Measurements from ENCODE around the gene MPHOSPH6.
"Not testable (repeated sequence)": the region's sequence is repeated elsewhere in the genome, so short reads cannot be mapped to it uniquely, and the experiment has no call there.

MPHOSPH6 gene, protein sequence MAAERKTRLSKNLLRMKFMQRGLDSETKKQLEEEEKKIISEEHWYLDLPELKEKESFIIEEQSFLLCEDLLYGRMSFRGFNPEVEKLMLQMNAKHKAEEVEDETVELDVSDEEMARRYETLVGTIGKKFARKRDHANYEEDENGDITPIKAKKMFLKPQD

DNA sequence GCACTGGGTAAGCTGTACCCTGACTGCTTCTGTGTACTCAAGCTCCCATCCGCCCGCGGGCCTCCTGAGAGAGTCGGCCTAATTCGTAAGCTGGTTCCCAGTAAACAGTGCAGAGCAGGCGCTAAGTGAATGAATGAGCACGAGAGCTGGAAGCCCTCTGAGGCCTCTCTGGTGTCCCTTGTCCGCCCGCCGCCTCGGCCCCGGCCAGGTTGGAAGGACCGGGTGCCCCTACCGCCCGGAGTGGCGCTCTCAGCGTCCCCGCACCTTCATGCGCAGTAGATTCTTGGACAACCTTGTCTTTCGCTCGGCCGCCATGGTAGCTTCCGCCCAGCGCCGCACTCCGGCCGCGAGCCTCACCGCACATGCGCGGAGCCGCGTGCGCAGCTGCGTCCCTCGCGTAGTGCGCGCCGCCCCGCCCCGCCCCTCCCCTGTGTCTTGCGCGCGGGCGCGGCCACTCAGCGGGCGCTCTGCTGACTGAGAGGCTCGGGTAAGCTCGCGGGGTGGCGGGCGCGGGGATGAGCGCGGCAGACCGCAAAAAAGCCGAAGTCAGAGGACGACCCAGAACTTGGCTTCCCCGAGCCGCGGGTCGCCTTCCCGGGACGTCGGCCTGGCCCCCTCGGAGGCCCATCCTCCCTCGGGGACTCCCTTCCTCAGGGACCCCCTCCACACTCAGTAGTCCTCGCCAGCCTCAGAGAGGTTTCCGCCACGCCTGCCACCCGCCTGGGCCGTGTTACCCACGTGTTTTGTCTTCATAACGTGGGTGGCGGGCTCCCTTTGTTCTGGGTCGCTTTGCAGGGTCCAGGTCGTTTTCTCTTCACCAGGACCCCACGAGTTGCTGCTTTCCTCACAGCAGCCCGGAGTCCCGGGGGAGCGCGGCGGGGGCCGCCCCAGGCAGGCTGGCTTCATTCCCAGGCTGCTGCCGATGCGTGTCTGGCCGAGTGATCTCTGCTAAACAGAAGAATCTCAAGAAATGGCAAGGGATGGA lies at the start of gene MPHOSPH6:
Gene MPHOSPH6, minus strand, starts transcription at position 364 of the 985 bp plus-strand sequence. Its CDS starts 49 bp downstream, at position 315.
- DNase-seq = peak; percentile 92

DNA sequence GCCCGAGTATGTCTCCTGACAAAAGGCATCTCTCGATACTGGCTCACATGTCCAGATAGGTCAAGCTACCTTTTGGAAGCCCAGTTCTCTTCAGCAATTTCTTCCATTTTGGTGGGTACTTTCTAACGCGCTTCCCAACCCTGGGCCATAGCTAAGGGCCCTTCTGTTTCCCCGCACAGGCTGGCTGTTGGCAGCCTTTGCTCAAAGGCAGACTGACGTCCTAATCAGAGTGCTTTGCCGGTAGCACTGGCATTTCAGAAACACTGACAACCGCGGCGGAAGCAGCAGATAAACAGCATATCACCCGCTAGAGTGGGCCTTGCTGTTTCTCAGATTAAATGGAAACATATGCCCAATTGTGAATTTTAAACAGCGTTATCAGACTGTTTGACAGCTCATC lies 49.3 kb upstream of the MPHOSPH6 start:
- no peak for DNase-seq

DNA sequence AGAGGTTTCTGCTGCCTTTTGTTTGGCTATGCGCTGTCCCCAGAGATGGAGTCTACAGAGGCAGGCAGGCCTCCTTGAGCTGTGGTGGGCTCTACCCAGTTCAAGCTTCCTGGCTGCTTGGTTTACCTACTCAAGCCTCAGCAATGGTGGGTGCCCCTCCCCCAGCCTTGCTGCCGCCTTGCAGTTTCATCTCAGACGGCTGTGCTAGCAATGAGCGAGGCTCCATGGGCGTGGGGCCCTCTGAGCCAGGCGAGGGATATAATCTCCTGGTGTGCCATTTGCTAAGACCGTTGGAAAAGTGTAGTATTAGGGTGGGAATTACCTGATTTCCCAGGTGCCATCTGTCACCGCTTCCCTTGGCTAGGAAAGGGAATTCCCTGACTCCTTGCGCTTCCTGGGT lies 39.3 kb upstream of the MPHOSPH6 start:
- DNase-seq = not testable (repeated sequence)

DNA sequence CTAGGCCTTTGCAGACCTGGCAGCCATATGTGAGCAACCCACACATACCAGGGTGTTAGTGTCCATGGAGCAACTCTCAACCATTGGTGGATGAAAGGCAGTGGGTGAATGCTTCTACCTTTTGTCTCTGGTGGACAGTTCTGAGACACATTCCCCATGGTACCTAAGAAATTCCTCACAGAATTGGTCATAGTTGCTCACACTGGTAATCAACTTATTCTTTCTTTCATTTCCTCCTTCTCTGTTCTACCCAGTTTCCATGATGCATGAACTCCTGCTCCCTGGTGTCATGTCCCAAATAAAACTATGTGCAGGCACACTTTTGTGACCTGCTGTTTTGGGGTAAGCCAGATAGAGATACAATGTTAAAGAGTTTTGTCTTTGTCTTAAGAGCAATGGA lies 33.2 kb upstream of the MPHOSPH6 start:
- no peak for DNase-seq

DNA sequence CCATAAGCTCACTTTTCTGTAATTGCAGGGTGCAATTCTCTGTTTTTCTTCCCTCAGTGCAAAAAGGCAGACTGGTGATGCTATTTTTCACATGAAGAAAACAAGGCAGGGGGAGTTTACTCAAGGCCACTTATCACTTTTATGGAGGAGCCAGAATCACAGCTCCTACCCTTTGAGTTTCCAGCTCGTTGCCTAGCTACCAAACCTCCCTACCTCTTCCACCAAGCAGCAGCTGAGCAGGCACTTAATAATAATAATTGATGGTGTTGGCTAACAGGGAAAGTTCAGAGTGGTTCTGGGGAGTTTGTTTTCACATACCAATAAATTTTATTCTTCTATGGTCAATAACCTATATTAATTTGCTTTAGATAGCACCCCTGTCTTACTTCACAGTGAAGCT lies 31.9 kb upstream of the MPHOSPH6 start:
- DNase-seq = no peak

DNA sequence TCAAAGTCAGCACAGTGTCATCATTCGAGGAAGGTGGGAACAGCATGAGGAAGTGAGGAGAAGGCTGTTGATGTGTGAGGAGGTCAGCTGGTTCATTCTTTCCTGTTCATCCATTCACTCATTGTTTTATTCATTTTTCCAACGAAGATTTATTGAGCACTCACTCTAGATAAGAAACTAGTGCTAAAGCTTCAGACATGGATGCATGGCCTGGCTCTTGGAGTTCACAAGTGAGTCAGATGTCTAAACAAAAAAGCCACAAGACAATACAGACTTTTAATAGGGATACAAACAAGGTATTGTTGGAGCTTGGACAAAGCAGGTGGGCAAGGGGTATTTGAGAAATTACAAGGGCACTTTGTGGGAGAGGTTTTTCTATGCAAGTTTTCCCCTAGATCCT lies 31.3 kb upstream of the MPHOSPH6 start:
- no peak for DNase-seq

DNA sequence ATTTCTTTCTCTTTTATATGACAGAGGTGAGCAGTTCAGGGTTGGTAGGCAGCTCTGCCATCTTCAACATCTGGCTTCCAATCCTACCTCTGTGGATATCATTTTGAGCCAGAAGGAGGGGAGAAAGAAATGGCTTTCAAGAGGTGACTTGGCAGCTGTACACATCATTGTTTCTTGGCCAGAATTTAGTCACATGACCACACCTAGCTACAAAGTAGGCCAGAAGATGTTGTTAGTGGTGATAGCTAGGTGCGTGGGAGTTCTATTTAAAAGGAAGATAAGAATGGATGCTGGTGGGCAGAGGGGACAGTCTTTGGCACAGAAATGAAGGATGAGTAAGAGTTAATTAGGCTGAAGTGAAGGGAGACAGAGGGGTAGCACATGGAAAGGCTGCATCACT lies 29.2 kb upstream of the MPHOSPH6 start:
- DNase-seq = no peak

DNA sequence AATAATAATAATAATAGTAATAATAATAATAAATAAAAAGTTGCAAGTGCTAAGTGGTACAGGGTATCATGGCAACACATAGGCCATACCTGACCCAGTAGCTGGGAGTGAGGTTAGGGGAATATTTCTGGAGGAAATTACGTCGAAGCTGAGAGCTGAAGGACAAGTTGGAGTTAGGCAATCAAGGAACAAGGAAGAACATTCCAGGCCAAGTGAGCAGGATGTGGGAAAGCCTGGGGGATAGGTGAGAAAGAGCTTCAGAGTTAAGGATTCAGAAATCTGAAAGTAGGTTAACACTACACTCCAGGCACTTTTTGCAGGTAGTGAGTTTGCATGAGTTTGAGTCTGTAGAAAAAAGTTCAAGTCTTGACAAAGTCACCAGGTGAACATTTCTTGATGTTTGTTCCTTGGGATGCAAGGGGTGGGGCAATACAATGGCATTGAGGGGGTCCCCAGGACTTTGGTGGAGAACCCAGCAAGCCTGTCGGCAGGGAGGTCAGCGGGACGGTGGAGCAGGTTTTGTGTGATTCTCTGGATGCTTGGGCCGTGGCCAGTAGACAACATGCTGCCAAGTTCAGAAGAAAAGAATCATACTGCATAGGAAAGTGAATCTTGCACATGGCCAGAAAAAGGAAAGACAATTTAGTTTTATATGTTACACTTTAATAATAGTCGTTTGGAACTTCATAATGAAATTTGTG lies 27.7 kb upstream of the MPHOSPH6 start:
- no peak for DNase-seq

DNA sequence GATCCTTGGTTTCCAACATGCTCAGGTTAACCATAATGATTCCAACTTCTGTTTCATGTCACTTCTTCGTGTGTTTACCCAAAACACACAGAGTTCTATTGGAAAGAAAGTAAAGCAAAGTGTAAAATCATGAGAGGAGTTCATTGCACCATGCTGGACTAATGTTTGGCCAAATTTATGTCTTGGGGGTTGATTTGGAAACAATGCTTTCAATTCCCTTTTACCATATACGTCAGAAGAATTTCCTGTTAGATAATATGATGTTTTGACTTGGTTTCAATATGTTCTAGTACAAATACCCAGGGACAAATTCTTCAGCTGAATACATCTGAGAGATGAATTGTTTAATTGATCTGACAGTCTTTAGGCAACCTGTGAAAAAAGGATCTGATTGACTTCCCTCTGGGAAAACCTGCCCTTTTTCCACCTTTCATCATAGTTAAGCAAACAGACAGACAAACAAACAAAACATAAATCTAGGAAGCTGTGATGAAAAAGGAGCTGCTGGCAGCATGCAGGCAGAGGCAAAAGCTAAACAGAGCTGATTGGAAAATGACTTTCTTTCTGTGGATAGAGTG lies 26.0 kb upstream of the MPHOSPH6 start:
- DNase-seq = no peak

DNA sequence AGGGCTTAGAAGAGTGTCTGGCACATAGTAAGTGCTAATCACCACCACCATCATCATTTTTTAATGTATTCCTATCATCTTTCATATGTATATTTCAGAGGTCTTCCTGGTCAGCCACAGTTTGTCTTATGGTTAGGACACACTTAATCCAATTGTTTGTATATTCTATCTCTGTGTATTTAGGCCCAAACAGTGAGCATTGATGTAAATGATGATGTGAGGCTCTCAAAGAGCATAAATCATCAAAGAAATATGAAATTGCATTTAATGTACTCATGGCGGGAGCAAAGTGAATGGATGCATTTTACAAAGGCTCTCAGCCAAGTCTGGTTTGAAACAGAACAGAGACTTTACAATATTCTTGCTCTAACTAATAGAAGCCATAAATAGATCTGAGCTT lies 24.1 kb upstream of the MPHOSPH6 start:
- DNase-seq = no peak

DNA sequence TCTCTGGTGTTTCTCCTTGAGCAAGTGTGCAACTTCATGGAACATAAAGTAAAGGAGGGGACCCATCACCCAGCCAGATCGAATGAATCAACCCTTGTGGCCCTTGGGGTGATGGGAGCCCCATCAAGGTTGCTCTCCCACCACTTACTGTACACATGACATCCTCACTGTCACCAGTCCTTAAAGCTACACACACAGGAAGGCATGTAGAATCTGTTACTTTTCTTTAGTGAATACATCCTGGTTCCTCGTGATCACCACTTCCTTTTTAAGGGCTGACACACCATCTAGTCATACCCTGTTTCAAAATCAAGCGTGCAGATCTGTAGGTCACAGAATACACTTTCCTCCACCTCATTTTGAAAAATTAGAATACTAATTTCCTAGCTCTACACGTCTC lies 22.6 kb upstream of the MPHOSPH6 start:
- no peak for DNase-seq

DNA sequence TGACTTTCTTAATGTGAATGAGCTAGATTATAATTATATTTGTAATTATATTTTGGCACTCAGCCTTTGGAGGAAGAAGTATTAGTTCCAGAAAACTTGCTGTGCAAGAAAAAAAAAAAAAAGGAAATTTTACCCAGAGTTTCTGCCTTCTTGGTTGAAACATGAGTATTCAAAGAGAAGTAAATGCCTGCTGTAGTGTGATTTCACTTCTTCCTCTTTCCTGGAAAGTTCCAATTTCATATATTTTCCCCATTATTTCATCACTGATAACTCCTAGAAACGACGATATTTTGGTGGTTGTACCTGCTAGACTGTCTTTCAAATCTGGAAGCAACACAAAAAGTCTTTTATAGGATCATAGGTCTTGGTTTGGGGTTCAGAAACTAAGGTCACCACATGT lies 20.4 kb upstream of the MPHOSPH6 start:
- no peak for DNase-seq

DNA sequence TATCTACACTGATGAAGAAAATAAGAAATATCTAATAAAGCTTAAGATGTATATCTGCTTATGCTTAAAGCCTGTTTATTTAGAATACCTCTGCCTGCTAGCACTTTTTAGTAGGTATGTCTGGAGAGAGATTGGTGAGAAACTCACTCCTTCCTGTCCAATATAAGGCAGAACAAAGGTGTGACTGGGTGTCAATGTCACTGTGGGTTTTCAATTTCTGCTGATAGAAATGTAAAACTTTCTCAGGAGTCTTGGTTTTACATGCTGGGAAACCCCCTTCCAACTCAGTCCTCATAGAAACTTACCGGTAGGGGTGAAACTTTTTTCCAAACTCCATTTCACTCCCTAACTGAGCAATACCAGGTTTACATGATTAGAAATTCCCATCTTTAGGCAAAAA lies 17.8 kb upstream of the MPHOSPH6 start:
- no peak for DNase-seq

DNA sequence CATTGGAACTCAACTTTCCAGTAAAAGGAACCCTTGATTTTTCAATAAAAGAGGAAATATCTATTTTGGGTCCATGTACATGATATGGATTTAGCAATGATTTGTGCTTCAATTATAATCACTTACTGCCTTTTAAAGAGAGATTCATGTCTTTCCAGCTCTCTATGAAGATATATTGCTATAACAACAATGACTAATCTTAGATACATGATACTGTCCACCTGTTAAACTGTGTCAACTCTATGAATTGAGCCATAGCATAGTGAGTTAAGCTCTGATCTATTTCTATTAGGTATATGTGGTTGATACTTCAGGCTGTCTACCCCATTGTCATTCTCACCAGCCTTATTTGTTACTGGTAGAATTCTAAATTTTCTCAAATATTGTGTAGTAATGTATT lies 15.0 kb upstream of the MPHOSPH6 start:
- DNase-seq = no peak

DNA sequence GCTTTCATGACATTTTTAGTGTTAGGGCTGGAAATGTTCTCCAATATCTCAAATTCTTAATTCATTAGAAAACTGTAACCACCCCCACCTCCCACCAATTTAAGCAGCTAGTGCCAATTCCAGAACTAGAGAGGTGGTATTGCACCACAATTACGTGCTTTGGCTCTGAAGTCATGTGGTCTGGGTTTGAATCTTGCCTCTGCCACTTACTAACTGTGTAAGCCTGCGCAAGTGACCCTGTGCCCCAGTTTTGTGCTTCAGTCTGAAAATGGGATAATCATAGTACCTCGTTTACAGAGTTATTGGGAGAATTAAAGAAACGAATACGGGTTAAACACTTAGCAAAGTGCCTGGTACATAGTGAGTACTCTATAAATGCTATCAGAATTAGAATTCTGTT lies 14.2 kb upstream of the MPHOSPH6 start:
- no peak for DNase-seq

DNA sequence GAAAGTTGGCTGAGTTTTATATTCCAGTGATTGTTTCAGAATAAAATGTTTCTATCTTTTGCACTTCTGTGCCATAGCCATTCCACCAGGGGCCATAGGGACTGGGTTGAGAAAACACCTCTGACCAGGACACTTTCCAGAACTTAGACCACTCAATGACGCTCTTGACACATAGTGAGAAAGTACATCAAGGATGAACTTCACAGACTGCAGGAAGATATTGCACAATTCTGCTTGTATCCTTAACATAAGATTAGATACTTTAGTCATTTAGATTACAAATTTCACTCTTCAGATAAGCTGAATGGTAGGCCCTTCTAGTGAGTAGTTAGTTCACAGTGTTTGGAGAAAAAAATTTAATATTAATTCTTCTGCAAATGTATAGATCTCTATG lies 13.0 kb upstream of the MPHOSPH6 start:
- no peak for DNase-seq

DNA sequence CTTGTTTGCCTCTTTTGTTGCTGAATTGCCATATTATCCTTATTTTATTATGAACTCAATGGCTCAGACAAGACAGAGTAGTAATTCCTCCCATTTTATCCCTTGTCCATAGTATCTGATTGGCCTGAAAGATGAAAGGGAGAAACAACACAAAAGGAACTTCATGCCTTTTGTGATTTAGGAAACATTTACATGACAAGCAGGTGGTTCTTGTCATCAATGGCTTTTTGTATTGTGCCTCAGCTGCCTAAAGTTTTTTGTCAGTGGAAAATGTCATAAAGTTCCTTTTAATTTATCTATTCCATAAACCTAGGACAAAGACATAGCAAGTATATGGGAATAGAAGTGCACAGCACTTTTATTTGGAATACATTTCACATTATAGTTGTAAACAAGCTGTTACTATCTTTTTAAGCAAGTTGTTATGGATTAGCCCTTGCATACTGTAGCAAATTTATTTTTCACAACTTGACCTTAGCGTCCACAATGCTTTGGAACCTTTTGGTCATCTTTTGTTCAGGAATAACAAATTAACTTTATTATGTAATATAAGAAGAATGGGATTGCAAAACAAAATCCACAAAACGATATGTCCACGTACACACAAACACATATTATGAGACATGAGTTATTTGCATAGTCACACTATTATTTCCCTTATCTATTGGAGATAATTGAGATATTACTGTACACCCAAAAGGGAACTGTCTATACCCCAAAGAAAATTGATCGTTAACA lies 12.4 kb upstream of the MPHOSPH6 start:
- no peak for DNase-seq

DNA sequence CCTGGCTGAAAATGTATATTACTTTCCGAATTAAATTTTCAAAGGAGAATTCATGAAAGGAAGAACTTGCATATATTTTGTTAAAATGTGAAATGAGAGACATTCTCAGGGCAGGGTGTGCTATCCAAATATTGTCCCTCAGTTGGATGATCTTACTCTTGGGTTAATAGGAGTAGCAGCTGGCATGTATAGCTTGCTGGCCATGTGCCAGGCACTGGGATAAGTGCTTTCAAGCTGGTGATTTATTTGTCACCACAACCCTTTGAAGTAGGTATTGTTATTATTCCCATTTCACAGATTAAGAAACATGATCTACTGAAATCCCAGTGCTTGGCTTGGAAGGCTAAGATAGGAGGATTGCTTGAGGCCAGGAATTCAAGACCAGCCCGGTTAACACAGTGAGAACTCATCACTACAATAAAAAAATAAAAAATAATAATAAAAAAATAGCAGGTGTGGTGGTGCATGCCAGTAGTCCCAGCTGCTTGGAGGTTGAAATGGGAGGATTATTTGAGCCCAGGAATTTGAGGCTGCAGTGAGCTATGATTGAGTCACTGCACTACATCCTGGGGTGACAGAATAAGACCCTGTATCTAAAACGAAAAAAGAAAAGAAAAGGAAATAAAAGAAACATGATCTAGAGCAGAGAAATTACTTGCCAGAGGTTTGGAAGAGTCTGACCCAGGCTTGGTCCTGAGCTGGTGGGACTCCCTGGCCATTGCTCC lies 11.6 kb upstream of the MPHOSPH6 start:
- no peak for DNase-seq

DNA sequence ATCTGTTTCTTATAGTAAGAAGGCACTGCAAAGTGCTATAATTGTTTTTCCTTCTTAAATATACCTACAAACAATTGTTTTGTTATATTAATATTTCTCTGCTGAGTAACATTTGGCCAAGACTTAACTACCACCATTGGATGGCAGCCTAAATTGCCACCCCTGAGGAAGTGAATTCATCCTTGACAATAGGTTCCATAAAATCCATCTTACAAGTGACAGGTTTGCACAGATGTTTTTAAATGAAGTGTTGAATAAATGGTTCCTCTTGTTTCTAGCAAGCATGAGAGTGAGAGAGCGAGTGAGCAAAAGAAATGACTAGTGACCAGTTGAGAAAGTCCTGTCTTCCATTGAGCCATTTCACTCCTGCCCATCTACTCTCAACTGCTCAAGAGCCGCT lies 8.3 kb upstream of the MPHOSPH6 start:
- DNase-seq = no peak

DNA sequence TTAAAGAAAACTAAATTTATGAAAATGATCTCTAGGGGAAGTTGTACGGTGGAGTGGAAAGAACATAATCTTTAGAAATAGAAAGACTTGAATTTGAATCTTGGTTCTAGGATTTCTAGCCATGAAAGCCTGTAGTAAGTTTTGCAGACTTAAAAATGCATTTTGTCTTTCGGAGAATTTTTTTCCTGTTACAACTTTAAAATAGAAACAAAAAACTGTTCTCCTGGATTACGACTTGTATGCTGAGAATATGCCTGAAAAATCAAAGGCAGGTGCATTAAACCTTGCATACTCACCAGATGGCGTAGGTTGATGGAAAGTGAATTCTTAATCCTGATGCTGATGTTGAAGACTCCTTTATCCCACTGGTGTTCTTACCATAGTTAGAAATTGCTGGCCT lies 7.5 kb upstream of the MPHOSPH6 start:
- DNase-seq = no peak

DNA sequence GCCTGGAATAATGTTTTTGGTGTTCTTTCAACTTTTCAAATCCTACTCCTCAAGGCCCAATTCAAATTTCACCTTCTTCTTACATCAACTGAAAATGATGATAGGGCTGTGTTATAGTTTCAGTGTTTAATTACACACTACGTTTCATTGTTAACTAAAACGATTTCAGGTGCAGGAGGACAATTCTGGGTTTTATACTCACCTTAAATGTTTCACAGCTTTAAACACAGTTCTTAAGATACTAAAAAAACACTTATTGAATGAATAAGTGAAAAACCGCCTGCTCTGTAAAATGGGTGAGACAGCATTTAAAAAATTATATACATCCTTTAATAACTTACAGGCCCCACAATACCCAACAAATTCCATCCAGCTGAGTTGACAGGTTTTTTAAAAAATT lies 6.2 kb upstream of the MPHOSPH6 start:
- DNase-seq = no peak

DNA sequence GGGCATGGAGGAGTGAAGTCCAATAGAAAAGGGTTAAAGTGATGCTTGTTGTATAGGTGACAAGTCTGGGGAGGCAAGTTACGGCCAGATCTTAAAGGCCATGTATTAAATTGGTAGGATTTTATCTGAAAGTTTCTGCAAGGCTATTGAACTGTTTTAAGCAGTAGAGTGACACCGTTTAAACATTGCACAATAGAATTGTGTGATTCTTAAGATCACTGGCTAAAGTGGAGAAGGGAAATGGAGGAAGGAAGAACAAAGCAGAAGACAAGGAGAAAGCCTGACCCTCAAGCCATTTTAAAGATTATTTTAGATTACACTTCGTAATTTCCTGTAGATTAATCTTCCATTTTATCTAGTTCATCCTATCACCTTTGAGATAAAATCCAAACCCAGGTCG lies 5.6 kb upstream of the MPHOSPH6 start:
- no peak for DNase-seq

Measured in midbrain (tissue), 1 donor.